HFFc6 (cell line): ENCODE results near the gene KLK12. TPM values are rescaled to one million over a fixed set of nuclear protein-coding genes. Genes with fewer than 3 reads are reported as not detected.

Experiments used
- DNase-seq: peaks from one replicate; pipeline ENCODE4 v3.0.0-alpha.2; 2018
- H3K27ac Mint-ChIP-seq: 2 replicates; pipeline ENCODE4 v1.8.0; 2020; ENCODE audit warnings: mild to moderate bottlenecking, mixed read lengths
- H3K27me3 Mint-ChIP-seq: 2 replicates; pipeline ENCODE4 v1.8.0; 2021; ENCODE audit warnings: mild to moderate bottlenecking, moderate library complexity, mixed read lengths; ENCODE audit not compliant: insufficient read depth
- H3K36me3 Mint-ChIP-seq: 2 replicates; pipeline ENCODE4 v1.8.0; 2021; ENCODE audit warnings: low read depth, mixed read lengths
- H3K4me1 Mint-ChIP-seq: 2 replicates; pipeline ENCODE4 v1.8.0; 2020; ENCODE audit warnings: low read depth, mixed read lengths
- H3K4me3 Mint-ChIP-seq: 2 replicates; pipeline ENCODE4 v1.8.0; 2020; ENCODE audit warnings: mild to moderate bottlenecking, moderate library complexity, mixed read lengths
- H3K9me3 Mint-ChIP-seq: 2 replicates; pipeline ENCODE4 v1.8.0; 2020; ENCODE audit warnings: mild to moderate bottlenecking, mixed read lengths
- total RNA-seq, 6 experiments: library from RNA; stranded (reverse); fragmentation: NEBNext Ultra II Directional; extraction: Animal tissue kit (Norgen Biotek cat#: 25700); gene quantifications; 2 replicates in 1 of 6; 3 replicates in 5 of 6; pipeline ENCODE4 v1.2.3, GENCODE V29; 2021
- TF ChIP-seq, protein P1 (sequence below): fragments of 200-600 bp; sonication (generic); IDR thresholded peaks from 2 replicates; pipeline ENCODE4 v1.5.0; 2021; ENCODE audit warnings: antibody characterized with exemption, mild to moderate bottlenecking

Gene KLK12
- total RNA-seq, 6 experiments from 2014 or later: not detected

- no peaks in the 10 kb centered on the region for H3K4me1 Mint-ChIP-seq
- no peak overlapping the region for H3K27ac Mint-ChIP-seq
- no peaks in the 10 kb centered on the region for H3K36me3 Mint-ChIP-seq
- TF ChIP-seq, protein P1, sequence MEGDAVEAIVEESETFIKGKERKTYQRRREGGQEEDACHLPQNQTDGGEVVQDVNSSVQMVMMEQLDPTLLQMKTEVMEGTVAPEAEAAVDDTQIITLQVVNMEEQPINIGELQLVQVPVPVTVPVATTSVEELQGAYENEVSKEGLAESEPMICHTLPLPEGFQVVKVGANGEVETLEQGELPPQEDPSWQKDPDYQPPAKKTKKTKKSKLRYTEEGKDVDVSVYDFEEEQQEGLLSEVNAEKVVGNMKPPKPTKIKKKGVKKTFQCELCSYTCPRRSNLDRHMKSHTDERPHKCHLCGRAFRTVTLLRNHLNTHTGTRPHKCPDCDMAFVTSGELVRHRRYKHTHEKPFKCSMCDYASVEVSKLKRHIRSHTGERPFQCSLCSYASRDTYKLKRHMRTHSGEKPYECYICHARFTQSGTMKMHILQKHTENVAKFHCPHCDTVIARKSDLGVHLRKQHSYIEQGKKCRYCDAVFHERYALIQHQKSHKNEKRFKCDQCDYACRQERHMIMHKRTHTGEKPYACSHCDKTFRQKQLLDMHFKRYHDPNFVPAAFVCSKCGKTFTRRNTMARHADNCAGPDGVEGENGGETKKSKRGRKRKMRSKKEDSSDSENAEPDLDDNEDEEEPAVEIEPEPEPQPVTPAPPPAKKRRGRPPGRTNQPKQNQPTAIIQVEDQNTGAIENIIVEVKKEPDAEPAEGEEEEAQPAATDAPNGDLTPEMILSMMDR: no peak
- H3K4me3 Mint-ChIP-seq: no peak overlapping the region
- H3K9me3 Mint-ChIP-seq: peaks cover 6% of the 10 kb centered on the region; the same call in 1 of the 2 replicates
- DNase-seq: no peak
- peaks cover 6% of the 10 kb centered on the region for H3K27me3 Mint-ChIP-seq
Measured at GRCh38 chr19:51081476-51081875, 46.7 kb upstream of the KLK12 start.

- TF ChIP-seq, protein P1: no peak
- DNase-seq: no peak
Measured at GRCh38 chr19:51079481-51080110, 44.8 kb upstream of the KLK12 start.

DNA sequence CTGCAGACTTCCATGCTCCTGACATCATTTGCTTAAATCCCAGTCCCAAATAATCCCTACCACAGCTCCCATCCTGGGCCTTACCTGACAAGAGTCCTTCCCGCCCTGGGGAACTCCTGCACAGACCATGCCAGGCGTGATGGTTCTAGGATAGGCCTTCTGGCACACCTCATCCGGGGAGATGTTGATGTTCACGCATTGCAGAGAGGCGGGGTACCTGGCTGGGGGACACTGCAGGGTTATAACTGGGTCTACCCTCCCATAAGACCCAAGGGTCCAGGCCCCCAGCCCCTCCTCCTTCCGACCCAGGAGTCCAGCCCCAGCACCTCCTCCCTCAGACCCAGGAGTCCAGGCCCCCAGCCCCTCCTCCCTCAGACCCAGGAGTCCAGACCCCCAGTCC lies 43.9 kb upstream of the KLK12 start:
- H3K27me3 Mint-ChIP-seq: peaks cover 4% of the 10 kb centered on the region
- H3K27ac Mint-ChIP-seq: no peak overlapping the region
- H3K4me3 Mint-ChIP-seq: no peak overlapping the region
- peaks cover 10% of the 10 kb centered on the region for H3K9me3 Mint-ChIP-seq
- TF ChIP-seq, protein P1: no peak
- no peaks in the 10 kb centered on the region for H3K36me3 Mint-ChIP-seq
- no peaks in the 10 kb centered on the region for H3K4me1 Mint-ChIP-seq
- no peak for DNase-seq

More at GRCh38 chr19:51079481-51080110, 44.8 kb upstream of the KLK12 start:
- Mint-ChIP-seq H3K36me3 (no peaks in the 10 kb centered on the region), H3K27ac (no peak overlapping the region), H3K4me3 (no peak overlapping the region), H3K9me3 (peaks cover 6% of the 10 kb centered on the region; the same call in 1 of the 2 replicates), H3K27me3 (peaks cover 6% of the 10 kb centered on the region), H3K4me1 (no peaks in the 10 kb centered on the region)

- no peak for DNase-seq
- Mint-ChIP-seq H3K27me3 (peaks cover 3% of the 10 kb centered on the region; the same call in 1 of the 2 replicates), H3K36me3 (no peaks in the 10 kb centered on the region), H3K4me3 (no peak overlapping the region), H3K27ac (no peak overlapping the region), H3K4me1 (no peaks in the 10 kb centered on the region), H3K9me3 (peaks cover 10% of the 10 kb centered on the region)
- TF ChIP-seq, protein P1: no peak
Measured at GRCh38 chr19:51078104-51078503, 43.3 kb upstream of the KLK12 start.

GRCh38 chr19:51076631-51077213 lies 41.9 kb upstream of the KLK12 start:
- H3K9me3 Mint-ChIP-seq: peaks cover 10% of the 10 kb centered on the region
- TF ChIP-seq, protein P1: no peak
- DNase-seq: no peak
- no peak overlapping the region for H3K4me3 Mint-ChIP-seq
- peaks cover 1% of the 10 kb centered on the region; the same call in 1 of the 2 replicates for H3K27me3 Mint-ChIP-seq
- H3K36me3 Mint-ChIP-seq: no peaks in the 10 kb centered on the region
- no peaks in the 10 kb centered on the region for H3K4me1 Mint-ChIP-seq
- H3K27ac Mint-ChIP-seq: no peak overlapping the region
